MV-4-11 (cell line): Measurements from ENCODE around the gene SLC6A1.

ENCODE experiments used
- DNase-seq: peaks from one replicate; lab custom pipeline; 2025; lab: John Stamatoyannopoulos, UW

SLC6A1 gene

GRCh38 chr3:10993729-10994065, 1.1 kb downstream of the SLC6A1 start:
- DNase-seq: no peak

DNA sequence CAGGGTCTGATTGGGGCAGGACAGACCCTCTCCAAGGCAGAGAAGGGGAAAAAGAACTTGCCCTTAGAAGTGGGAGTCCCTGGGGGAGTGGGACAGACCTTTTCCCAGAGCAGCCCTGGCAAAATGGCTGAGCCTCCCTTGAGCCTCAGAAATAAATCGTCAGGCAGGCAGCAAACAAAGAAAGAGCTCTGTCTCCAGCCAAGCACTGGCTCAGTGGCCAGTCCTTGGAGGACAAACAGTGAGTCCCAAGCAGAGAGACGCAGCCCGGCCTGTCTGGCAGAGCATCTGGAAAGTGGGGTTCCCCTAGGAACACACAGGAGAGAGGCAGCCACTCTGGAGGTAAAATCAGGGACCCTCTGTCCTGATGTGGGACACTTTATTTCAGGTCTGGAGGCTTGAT, 1.8 kb downstream of the SLC6A1 start:
- no peak for DNase-seq

- DNase-seq: no peak
Measured at GRCh38 chr3:10995871-10996270, 3.3 kb downstream of the SLC6A1 start.

DNA sequence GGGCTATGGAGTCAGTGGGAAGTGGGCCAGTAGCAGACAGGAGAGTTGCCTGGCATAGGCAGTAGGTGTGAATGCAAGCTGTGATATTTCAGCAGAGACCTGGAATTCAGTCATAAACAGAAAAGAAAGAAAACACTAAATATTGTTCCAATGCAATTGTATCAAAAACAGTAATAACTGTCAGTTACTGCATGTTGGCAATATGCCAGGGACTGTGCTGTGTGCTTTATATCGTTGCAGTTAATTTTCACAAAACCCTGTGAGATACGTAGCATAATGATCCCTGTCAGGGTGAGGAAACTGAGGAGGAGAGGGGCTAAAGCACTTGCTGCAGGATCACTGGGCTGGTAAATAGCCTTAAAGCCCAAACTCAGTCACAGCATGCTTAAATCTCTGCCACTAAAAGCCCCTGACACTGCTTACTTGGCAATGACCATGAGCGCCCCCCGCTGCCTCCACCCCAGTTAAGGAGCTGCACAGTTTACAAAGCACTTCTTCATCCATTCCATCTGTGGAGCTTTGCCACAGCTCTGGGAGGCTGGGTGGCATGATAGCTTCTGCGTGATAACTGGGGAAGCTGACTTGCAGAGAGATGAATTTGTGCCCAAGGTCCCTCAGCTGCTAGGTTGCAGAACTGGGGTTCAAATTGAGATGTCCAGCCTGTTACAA, 3.9 kb downstream of the SLC6A1 start:
- no peak for DNase-seq

GRCh38 chr3:10997196-10997595, 4.6 kb downstream of the SLC6A1 start:
- DNase-seq: no peak

DNA sequence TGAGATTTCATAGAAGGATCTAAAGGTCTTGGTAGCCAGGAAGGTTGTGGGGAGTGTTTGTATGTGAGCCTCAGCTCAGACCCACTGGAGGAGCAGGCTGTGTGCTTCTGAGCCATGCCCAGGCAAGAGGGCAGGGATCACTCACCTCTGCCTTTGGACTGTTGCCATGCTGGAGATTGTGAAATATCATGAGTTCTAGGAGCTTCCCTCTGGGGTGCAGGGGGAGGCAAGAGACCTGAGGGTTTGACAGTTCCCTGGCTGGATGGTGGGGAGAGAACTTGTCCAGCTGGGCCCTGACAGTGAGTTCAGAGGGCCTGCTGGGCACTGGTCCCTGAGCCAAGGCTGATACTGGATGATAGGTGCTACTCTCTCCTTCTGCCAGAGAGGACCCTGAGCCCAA, 6.0 kb downstream of the SLC6A1 start:
- DNase-seq: no peak

- no peak for DNase-seq
Measured at GRCh38 chr3:10999221-11000107, 6.9 kb downstream of the SLC6A1 start.

DNA sequence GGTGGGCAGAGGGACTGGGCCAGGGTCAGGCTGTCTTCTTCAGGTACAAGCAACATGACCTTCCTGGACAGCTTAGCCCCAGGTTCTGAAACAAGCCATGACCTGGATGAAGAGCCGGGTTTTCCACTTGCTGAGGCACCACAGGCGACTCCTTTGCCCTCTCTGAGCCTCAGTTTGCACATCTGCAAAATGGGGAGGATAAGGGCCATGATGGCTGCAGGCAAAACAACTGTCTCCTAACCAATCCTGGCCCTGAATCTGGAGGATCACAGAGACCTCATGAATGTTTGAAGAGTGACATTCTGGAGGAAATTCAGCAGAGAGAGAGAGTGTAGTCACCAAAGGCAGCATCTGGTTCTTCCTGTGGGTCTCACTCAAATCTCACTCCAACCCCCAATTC, 8.0 kb downstream of the SLC6A1 start:
- DNase-seq: no peak

- no peak for DNase-seq
Measured at GRCh38 chr3:11001020-11001657, 8.6 kb downstream of the SLC6A1 start.

GRCh38 chr3:11001658-11002021, 9.1 kb downstream of the SLC6A1 start:
- DNase-seq: no peak

DNA sequence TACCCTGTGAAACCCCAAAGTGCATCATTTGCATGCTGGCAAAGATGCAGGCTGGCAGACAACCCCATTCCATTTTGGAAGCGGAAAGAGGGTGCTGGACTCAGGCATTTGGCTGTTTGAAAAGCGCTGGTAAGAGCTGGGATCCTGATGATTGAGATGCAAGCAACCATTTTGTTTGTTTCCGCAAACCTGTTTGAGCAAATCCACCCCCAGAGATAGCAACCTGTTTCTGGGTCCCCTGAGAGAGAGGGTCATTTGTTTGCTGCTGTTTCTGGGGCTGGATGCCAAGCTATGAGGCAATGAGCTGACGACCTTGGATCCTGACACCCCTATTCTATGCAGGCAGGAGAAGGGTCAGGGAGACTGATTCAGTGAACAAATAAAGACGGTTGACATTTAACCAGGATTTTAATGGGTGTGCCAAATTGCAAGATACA, 9.8 kb downstream of the SLC6A1 start:
- no peak for DNase-seq

- no peak for DNase-seq
Measured at GRCh38 chr3:11004563-11004962, 12.0 kb downstream of the SLC6A1 start.

GRCh38 chr3:11005686-11006256, 13.2 kb downstream of the SLC6A1 start:
- no peak for DNase-seq

- no peak for DNase-seq
Measured at GRCh38 chr3:11006986-11007933, 14.7 kb downstream of the SLC6A1 start.

- DNase-seq: no peak
Measured at GRCh38 chr3:11009898-11010297, 17.4 kb downstream of the SLC6A1 start.

- no peak for DNase-seq
Measured at GRCh38 chr3:11010426-11011165, 18.0 kb downstream of the SLC6A1 start.

DNA sequence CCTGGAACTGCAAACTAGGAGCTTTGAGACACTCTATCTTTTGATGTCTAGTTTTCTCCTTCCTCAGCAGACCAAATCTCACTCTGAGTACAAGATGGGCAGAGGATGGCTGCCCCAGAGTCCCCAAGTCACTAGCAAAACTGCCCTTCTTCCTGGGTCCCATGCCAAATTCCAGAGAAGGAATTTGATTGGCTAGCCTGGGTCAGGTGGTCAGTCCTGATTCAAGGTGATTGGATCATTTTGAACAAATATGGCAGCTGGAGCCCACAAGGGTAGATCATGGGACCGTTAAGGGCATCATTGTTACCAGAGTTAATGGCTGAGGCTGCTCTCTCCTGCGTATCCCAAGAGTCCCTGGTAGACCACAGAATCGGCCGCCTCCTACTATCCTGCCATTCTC, 21.7 kb downstream of the SLC6A1 start:
- DNase-seq: no peak

DNA sequence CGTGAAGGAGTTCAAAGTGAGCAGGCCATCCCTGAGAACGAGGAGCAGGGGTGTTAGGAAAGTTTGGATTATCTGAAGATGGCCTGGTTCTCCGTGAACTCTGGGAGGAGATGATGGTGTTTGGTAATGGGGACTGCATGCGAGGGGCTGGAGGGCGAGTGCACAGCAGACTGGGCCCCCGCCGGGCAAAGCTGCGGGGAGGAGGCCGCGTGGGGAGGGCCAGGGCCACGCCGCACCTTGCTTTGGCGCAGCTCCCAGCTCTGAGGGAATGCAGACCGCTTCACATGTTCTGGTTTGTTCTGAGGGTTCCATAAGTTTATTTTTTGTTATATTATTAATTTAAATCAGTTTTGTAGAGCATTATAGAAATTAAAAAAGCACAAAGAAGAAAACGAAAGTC, 22.2 kb downstream of the SLC6A1 start:
- DNase-seq: no peak

DNA sequence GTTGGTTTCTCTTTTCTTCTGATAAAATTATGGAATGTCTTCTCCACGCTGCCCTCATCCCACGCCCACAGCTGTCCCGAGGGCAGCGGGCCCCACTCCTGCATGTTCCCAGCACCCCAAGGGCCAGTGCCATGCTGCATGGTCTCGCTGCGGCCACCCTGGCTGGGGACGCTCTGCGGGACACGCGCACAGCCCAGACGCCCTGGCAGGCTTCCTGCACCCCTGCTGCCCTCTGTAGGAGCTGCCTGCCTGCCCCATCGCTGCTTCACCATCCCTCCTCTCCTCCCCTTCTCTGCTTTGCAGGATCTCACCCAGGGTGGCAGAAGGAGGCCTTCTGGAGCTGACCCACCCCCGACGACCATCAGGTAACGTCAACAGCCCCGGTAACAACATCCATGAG, 22.8 kb downstream of the SLC6A1 start:
- no peak for DNase-seq

GRCh38 chr3:11016727-11017126, 24.2 kb downstream of the SLC6A1 start:
- DNase-seq: no peak
